Measurements from ENCODE around the gene ANKRD34A.

Gene ANKRD34A

DNA sequence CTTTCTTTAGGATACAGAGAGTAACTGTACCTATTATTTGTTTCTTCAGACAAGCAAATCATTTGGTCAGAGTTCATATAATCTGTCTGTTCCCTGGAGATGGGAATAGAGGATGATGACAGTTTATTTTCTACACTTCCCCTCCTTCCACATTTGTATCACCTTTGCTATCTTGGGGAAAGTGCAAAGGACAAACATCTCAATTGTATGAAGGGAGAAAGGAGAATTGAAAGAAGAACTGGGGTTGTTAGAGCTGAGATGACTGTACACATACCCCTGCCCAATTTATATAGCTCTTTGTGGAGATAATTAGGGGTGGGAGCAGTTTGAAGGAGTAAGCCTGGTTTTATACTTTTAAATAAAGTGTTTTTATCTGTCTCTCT, 14.1 kb upstream of the ANKRD34A start:
- H3K36me3 ChIP-seq (ENCODE audit: low read depth): no peaks in the 10 kb centered on the region; the same call in 1 of the 2 replicates
- TF ChIP-seq, protein P1, sequence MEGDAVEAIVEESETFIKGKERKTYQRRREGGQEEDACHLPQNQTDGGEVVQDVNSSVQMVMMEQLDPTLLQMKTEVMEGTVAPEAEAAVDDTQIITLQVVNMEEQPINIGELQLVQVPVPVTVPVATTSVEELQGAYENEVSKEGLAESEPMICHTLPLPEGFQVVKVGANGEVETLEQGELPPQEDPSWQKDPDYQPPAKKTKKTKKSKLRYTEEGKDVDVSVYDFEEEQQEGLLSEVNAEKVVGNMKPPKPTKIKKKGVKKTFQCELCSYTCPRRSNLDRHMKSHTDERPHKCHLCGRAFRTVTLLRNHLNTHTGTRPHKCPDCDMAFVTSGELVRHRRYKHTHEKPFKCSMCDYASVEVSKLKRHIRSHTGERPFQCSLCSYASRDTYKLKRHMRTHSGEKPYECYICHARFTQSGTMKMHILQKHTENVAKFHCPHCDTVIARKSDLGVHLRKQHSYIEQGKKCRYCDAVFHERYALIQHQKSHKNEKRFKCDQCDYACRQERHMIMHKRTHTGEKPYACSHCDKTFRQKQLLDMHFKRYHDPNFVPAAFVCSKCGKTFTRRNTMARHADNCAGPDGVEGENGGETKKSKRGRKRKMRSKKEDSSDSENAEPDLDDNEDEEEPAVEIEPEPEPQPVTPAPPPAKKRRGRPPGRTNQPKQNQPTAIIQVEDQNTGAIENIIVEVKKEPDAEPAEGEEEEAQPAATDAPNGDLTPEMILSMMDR (IDR thresholded peaks at IDR 0.05; ENCODE audit: poor library complexity, severe bottlenecking): no peak
- H3K27me3 ChIP-seq (ENCODE audit: insufficient read depth, poor library complexity, severe bottlenecking): no peaks in the 10 kb centered on the region
- no peak for ATAC-seq (ENCODE audit: low read depth)
- H3K9me3 ChIP-seq (ENCODE audit: severe bottlenecking): no peaks in the 10 kb centered on the region
- H3K4me1 ChIP-seq (ENCODE audit: insufficient read depth, poor library complexity, severe bottlenecking): peaks cover 24% of the 10 kb centered on the region
- DNase-seq (ENCODE audit: low spot score): no peak
- no peak overlapping the region for H3K4me3 ChIP-seq (ENCODE audit: severe bottlenecking)
- H3K27ac ChIP-seq (ENCODE audit: poor library complexity, severe bottlenecking): peak overlapping the region; percentile 93

DNA sequence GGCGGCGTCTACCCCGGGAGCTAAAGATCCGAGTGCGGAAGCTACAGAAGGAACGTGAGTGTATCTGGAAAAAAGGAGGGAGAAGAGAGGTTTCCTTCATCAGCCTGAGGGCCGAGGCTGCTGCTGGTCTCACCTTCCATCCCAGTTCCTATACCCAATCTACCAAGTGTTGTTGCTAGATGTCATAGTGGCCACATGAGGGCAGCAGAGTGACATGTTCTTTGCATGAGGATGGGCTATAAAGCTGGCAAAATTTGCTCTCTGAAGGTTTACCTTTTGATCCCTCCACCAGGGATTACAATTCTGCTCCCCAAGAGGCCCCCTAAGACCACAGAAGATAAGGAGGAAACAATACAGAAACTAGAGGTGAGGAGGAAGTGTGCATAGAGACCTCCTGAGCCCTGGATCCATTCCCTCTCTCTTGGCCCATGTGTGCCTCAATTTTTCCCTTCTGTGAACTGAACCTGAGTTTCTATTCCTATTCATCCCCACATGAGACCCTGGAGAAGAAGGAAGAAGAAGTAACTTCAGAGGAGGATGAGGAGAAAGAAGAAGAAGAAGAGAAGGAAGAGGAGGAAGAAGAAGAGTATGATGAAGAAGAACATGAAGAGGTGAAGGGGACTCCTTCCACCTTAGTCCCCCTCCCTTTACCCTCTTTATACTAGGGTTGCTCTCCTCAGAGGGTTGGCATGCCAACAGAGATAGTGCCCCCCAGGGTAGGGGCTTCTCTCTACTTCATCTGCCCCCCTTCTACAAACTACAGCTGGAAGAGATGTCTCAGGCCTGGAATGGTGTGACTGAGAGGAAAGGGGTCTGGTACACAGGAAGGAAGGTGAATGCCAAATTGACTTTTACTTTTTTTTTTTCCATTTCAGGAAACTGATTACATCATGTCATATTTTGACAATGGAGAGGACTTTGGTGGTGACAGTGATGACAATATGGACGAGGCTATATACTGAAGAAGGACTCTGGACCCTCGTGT, 13.4 kb upstream of the ANKRD34A start:
- Histone ChIP-seq H3K36me3 (ENCODE audit: low read depth) (no peaks in the 10 kb centered on the region; the same call in 1 of the 2 replicates), H3K27ac (ENCODE audit: poor library complexity, severe bottlenecking) (peak overlapping the region; percentile 93), H3K9me3 (ENCODE audit: severe bottlenecking) (no peaks in the 10 kb centered on the region), H3K4me3 (ENCODE audit: severe bottlenecking) (no peak overlapping the region), H3K4me1 (ENCODE audit: insufficient read depth, poor library complexity, severe bottlenecking) (peaks cover 24% of the 10 kb centered on the region), H3K27me3 (ENCODE audit: insufficient read depth, poor library complexity, severe bottlenecking) (no peaks in the 10 kb centered on the region)
- peak; percentile 60 for ATAC-seq (ENCODE audit: low read depth)
- TF ChIP-seq, protein P1 (IDR thresholded peaks at IDR 0.05; ENCODE audit: poor library complexity, severe bottlenecking): peak; percentile 90
- DNase-seq (ENCODE audit: low spot score): no peak

DNA sequence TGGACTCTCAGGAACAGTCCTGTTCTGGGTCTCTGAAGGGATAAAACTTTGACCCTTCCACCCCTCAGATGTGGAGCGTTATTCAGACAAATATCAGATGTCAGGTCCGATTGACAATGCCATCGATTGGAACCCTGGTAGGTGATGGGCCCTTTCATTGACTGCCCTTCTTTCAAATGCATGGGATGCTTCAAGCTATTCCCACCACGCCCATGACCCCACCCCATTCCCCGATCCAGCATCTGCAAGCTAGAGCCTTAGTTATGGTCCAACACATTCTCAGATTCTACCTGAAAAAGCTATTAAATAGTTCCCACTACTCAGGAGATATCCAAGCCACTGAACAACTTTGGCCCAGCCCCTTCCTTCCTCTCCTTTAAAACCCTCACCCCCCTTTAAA, 12.6 kb upstream of the ANKRD34A start:
- no peak overlapping the region for H3K4me3 ChIP-seq (ENCODE audit: severe bottlenecking)
- TF ChIP-seq, protein P1 (IDR thresholded peaks at IDR 0.05; ENCODE audit: poor library complexity, severe bottlenecking): no peak
- no peak for DNase-seq (ENCODE audit: low spot score)
- ATAC-seq (ENCODE audit: low read depth): no peak
- H3K9me3 ChIP-seq (ENCODE audit: severe bottlenecking): no peaks in the 10 kb centered on the region
- H3K36me3 ChIP-seq (ENCODE audit: low read depth): no peaks in the 10 kb centered on the region; the same call in 1 of the 2 replicates
- peaks cover 24% of the 10 kb centered on the region for H3K4me1 ChIP-seq (ENCODE audit: insufficient read depth, poor library complexity, severe bottlenecking)
- H3K27me3 ChIP-seq (ENCODE audit: insufficient read depth, poor library complexity, severe bottlenecking): no peaks in the 10 kb centered on the region
- H3K27ac ChIP-seq (ENCODE audit: poor library complexity, severe bottlenecking): peak overlapping the region; percentile 93

DNA sequence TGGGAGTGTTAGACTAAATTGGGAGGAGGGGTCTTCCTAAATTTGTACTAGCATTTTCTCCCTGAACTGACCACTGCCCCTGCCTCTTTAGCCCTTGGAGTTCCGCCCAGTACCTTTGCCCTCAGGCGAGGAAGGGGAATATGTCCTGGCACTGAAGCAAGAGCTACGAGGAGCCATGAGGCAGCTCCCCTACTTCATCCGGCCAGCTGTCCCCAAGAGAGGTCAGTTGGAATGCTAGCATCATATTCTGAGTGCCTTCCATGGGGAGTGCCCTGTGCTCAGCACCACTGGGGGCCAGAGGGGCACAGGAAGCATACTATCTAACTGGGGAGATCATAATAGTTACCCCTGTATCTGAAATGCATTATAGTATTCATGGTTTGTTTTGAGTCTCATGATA, 10.8 kb upstream of the ANKRD34A start:
- no peak for DNase-seq (ENCODE audit: low spot score)
- ATAC-seq (ENCODE audit: low read depth): no peak

More for the DNA sequence above, 10.8 kb upstream of the ANKRD34A start:
- TF ChIP-seq, protein P1 (IDR thresholded peaks at IDR 0.05; ENCODE audit: poor library complexity, severe bottlenecking): no peak
- Histone ChIP-seq H3K4me1 (ENCODE audit: insufficient read depth, poor library complexity, severe bottlenecking) (peaks cover 24% of the 10 kb centered on the region), H3K9me3 (ENCODE audit: severe bottlenecking) (no peaks in the 10 kb centered on the region), H3K36me3 (ENCODE audit: low read depth) (no peaks in the 10 kb centered on the region; the same call in 1 of the 2 replicates), H3K27me3 (ENCODE audit: insufficient read depth, poor library complexity, severe bottlenecking) (no peaks in the 10 kb centered on the region), H3K4me3 (ENCODE audit: severe bottlenecking) (no peak overlapping the region), H3K27ac (ENCODE audit: poor library complexity, severe bottlenecking) (no peak overlapping the region)
